H9 (cell line): ENCODE results near the gene TMEM14C. TPM values are rescaled to one million over a fixed set of nuclear protein-coding genes. Genes with fewer than 3 reads are reported as not detected.

Source experiments
- DNase-seq: peaks from one replicate; pipeline ENCODE4 v3.0.0-alpha.2; 2017
- H2AFZ ChIP-seq: one replicate; pipeline ENCODE4 v1.6.1; 2013; ENCODE audit warnings: mild to moderate bottlenecking, low read length, control low read depth, moderate library complexity
- H2AK5ac ChIP-seq: 2 replicates; pipeline ENCODE4 v1.6.1; 2013; ENCODE audit warnings: low read length, control low read depth, mixed read lengths; ENCODE audit not compliant: insufficient read length
- H2BK120ac ChIP-seq: one replicate; pipeline ENCODE4 v1.6.1; 2013; ENCODE audit warnings: low read depth, mild to moderate bottlenecking, low read length, control low read depth, inconsistent platforms; ENCODE audit not compliant: poor library complexity, severe bottlenecking
- H2BK12ac ChIP-seq: 2 replicates; pipeline ENCODE4 v1.6.1; 2013; ENCODE audit warnings: low read length, control low read depth, mixed read lengths, low read depth; ENCODE audit not compliant: insufficient read length
- H2BK15ac ChIP-seq: 2 replicates; pipeline ENCODE4 v1.6.1; 2013; ENCODE audit warnings: low read depth, low read length, control low read depth
- H2BK20ac ChIP-seq: one replicate; pipeline ENCODE4 v1.6.1; 2013; ENCODE audit warnings: low read depth, mild to moderate bottlenecking, low read length, control low read depth, inconsistent platforms; ENCODE audit not compliant: poor library complexity, severe bottlenecking
- H2BK5ac ChIP-seq: 2 replicates; pipeline ENCODE4 v1.6.1; 2013; ENCODE audit warnings: low read length, control low read depth, mixed read lengths; ENCODE audit not compliant: insufficient read length
- H3K14ac ChIP-seq: 2 replicates; pipeline ENCODE4 v1.6.1; 2013; ENCODE audit warnings: low read length, control low read depth; ENCODE audit not compliant: insufficient read depth
- H3K18ac ChIP-seq: 2 replicates; pipeline ENCODE4 v1.6.1; 2013; ENCODE audit warnings: low read depth, mild to moderate bottlenecking, mixed read lengths, low read length, control low read depth; ENCODE audit not compliant: insufficient read length
- H3K23ac ChIP-seq: 2 replicates; pipeline ENCODE4 v1.6.1; 2013; ENCODE audit warnings: low read length, control low read depth, mixed read lengths, low read depth; ENCODE audit not compliant: insufficient read length
- H3K23me2 ChIP-seq: 2 replicates; pipeline ENCODE4 v1.6.1; 2013; ENCODE audit warnings: low read depth, mild to moderate bottlenecking, mixed read lengths, low read length, control low read depth; ENCODE audit not compliant: insufficient read length, poor library complexity, severe bottlenecking
- H3K27ac ChIP-seq: 2 replicates; pipeline ENCODE4 v1.5.1; 2013; ENCODE audit warnings: low read length, control low read depth, mixed read lengths, low read depth; ENCODE audit not compliant: insufficient read length
- H3K27me3 ChIP-seq: 2 replicates; pipeline ENCODE4 v1.6.1; 2013; ENCODE audit warnings: low read length, control low read depth, inconsistent platforms; ENCODE audit not compliant: insufficient read depth
- H3K4ac ChIP-seq: 2 replicates; pipeline ENCODE4 v1.6.1; 2013; ENCODE audit warnings: low read depth, mild to moderate bottlenecking, control low read depth, inconsistent platforms, low read length, moderate library complexity
- H3K4me1 ChIP-seq: 2 replicates; pipeline ENCODE4 v1.6.1; 2013; ENCODE audit warnings: low read length, control low read depth, inconsistent platforms; ENCODE audit not compliant: insufficient read depth
- H3K4me2 ChIP-seq: 2 replicates; pipeline ENCODE4 v1.6.1; 2013; ENCODE audit warnings: low read length, control low read depth, mixed read lengths; ENCODE audit not compliant: insufficient read length, insufficient read depth
- H3K56ac ChIP-seq: 2 replicates; pipeline ENCODE4 v1.6.1; 2013; ENCODE audit warnings: low read depth, mild to moderate bottlenecking, mixed read lengths, low read length, control low read depth; ENCODE audit not compliant: insufficient read length
- H3K79me1 ChIP-seq: 2 replicates; pipeline ENCODE4 v1.6.1; 2013; ENCODE audit warnings: low read depth, mild to moderate bottlenecking, moderate library complexity, low read length, control low read depth, inconsistent platforms; ENCODE audit not compliant: insufficient read depth, poor library complexity, severe bottlenecking
- H3K79me2 ChIP-seq: 2 replicates; pipeline ENCODE4 v1.6.1; 2013; ENCODE audit warnings: low read length, control low read depth, inconsistent platforms; ENCODE audit not compliant: insufficient read depth
- H3K9ac ChIP-seq: 2 replicates; pipeline ENCODE4 v1.6.1; 2013; ENCODE audit warnings: low read length, control low read depth, mixed read lengths; ENCODE audit not compliant: insufficient read length; ENCODE audit errors: extremely low read depth
- H3K9me3 ChIP-seq: one replicate; pipeline ENCODE4 v1.6.1; 2013; ENCODE audit warnings: low read depth, low read length, inconsistent platforms; ENCODE audit not compliant: control insufficient read depth
- H3T11ph ChIP-seq: one replicate; pipeline ENCODE4 v1.6.1; 2013; ENCODE audit warnings: mild to moderate bottlenecking, low read length, control low read depth, inconsistent platforms
- H4K20me1 ChIP-seq: one replicate; pipeline ENCODE4 v1.6.1; 2013; ENCODE audit not compliant: control insufficient read depth, insufficient read length, insufficient read depth
- H4K5ac ChIP-seq: 2 replicates; pipeline ENCODE4 v1.6.1; 2013; ENCODE audit warnings: low read depth, mild to moderate bottlenecking, mixed read lengths, low read length, control low read depth; ENCODE audit not compliant: insufficient read length
- H4K8ac ChIP-seq: replicated peaks from 2 replicates; pipeline ENCODE4 v1.6.1; 2013; ENCODE audit warnings: low read length, control low read depth, mixed read lengths, low read depth; ENCODE audit not compliant: insufficient read length
- H4K91ac ChIP-seq: 2 replicates; pipeline ENCODE4 v1.6.1; 2013; ENCODE audit warnings: low read depth, mild to moderate bottlenecking, moderate library complexity, mixed read lengths, low read length, control low read depth; ENCODE audit not compliant: insufficient read length
- H3K27ac Mint-ChIP-seq, 3 experiments: 2 replicates in 2 of 3; 3 replicates in 1 of 3; pipeline ENCODE4 v1.8.0; 2020 to 2021; ENCODE audit warnings: mixed read lengths in 3 of 3, mild to moderate bottlenecking in 1 of 3, moderate library complexity in 1 of 3
- H3K27me3 Mint-ChIP-seq: 2 replicates; pipeline ENCODE4 v1.8.0; 2021; ENCODE audit warnings: low read depth, mild to moderate bottlenecking, moderate library complexity, mixed read lengths
- H3K36me3 Mint-ChIP-seq, 3 experiments: 2 replicates in 2 of 3; 3 replicates in 1 of 3; pipeline ENCODE4 v1.8.0; 2020 to 2021; ENCODE audit warnings: low read depth in 3 of 3, mixed read lengths in 3 of 3; ENCODE audit not compliant: insufficient read depth in 1 of 3
- H3K4me1 Mint-ChIP-seq, 2 experiments: 2 replicates each; pipeline ENCODE4 v1.8.0; 2020; ENCODE audit warnings: mixed read lengths in 2 of 2
- H3K4me3 Mint-ChIP-seq, 2 experiments: 2 replicates in 1 of 2; 3 replicates in 1 of 2; pipeline ENCODE4 v1.8.0; 2020 to 2021; ENCODE audit warnings: mild to moderate bottlenecking in 2 of 2, mixed read lengths in 2 of 2, moderate library complexity in 1 of 2
- H3K9me3 Mint-ChIP-seq, 2 experiments: 2 replicates in 1 of 2; 3 replicates in 1 of 2; pipeline ENCODE4 v1.8.0; 2020; ENCODE audit warnings: mild to moderate bottlenecking in 2 of 2, mixed read lengths in 2 of 2, moderate library complexity in 1 of 2
- WGBS: extraction: QIAGEN DNeasy Blood & Tissue Kit; methylation state at CpG from one replicate; pipeline ENCODE4 v1.1.7; 2013; ENCODE audit warnings: missing lambda C conversion rate, low lambda C conversion rate, mixed read lengths; ENCODE audit not compliant: insufficient read length; ENCODE audit errors: extremely low coverage; 5-methylcytosine and 5-hydroxymethylcytosine counted together
- total RNA-seq: library from RNA; stranded (reverse); gene quantifications from 2 replicates; pipeline ENCODE4 v1.2.1, GENCODE V29; 2021
- TF ChIP-seq, protein P1 (sequence below): fragments of 200-600 bp; sonication (generic); conservative IDR thresholded peaks from 3 replicates; pipeline ENCODE4 v1.8.0; 2021; ENCODE audit warnings: antibody characterized with exemption, mild to moderate bottlenecking

Gene TMEM14C
- total RNA-seq, 1 experiment from 2014 or later: 94.4 TPM

DNA sequence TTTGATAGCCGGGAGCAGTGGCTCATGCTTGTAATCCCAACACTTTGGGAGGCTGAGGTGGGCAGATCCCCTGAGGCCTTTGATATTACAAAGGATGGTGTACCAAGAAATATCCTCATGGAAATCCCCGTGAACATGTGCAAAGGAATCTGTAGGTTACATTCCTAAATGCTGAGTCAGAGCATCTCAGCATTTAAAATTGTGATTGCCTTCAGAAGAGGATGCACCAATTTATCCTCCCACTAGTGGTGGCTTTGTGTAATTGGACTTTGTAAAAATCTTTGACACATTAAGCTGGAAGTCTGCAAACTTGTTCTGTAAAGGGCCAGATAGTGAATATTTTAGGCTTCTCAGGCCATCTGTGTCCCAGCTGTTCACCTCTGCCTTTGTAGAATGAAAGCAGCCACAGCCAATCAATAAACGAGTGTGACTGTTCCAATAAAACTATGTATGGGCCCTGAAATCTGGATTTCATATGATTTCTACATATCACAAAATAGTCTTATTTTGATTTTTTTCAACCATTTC, 36.5 kb downstream of the TMEM14C start:
- Mint-ChIP-seq H3K27ac (peak overlapping the region; percentile 76 to 94 (median 91); a peak in 6 of 7 replicates), H3K4me3 (no peak overlapping the region), H3K4me1 (peaks cover 0 to 6% of the 10 kb centered on the region in 2 experiments; a peak in 2 of 4 replicates), H3K36me3 (peaks cover 34 to 67% (median 53%) of the 10 kb centered on the region in 3 experiments; a peak in 6 of 7 replicates), H3K27me3 (no peaks in the 10 kb centered on the region), H3K9me3 (no peaks in the 10 kb centered on the region)
- Histone ChIP-seq H3K9ac (no peak overlapping the region), H2BK15ac (no peak overlapping the region), H3K14ac (no peak overlapping the region), H2AFZ (no peak overlapping the region), H4K8ac (no peak overlapping the region), H3K4me1 (no peaks in the 10 kb centered on the region), H2BK5ac (no peak overlapping the region), H3K23me2 (no peaks in the 10 kb centered on the region), H2BK20ac (no peak overlapping the region), H3K9me3 (no peaks in the 10 kb centered on the region), H3K79me1 (peaks cover 5% of the 10 kb centered on the region), H3T11ph (no peak overlapping the region), H3K18ac (no peak overlapping the region), H2BK120ac (no peak overlapping the region), H3K56ac (no peak overlapping the region), H4K20me1 (no peaks in the 10 kb centered on the region), H2BK12ac (no peak overlapping the region), H3K23ac (no peak overlapping the region), H3K4me2 (no peak overlapping the region), H3K79me2 (0 out of 2 replicates have a peak, but pooled peaks cover 2% of the 10 kb centered on the region), H3K27me3 (no peaks in the 10 kb centered on the region), H4K5ac (no peak overlapping the region), H2AK5ac (no peak overlapping the region), H4K91ac (no peak overlapping the region), H3K4ac (no peak overlapping the region), H3K27ac (no peak overlapping the region)
- no CpG with 5 or more reads among the region's 3 CpGs for WGBS
- TF ChIP-seq, protein P1, sequence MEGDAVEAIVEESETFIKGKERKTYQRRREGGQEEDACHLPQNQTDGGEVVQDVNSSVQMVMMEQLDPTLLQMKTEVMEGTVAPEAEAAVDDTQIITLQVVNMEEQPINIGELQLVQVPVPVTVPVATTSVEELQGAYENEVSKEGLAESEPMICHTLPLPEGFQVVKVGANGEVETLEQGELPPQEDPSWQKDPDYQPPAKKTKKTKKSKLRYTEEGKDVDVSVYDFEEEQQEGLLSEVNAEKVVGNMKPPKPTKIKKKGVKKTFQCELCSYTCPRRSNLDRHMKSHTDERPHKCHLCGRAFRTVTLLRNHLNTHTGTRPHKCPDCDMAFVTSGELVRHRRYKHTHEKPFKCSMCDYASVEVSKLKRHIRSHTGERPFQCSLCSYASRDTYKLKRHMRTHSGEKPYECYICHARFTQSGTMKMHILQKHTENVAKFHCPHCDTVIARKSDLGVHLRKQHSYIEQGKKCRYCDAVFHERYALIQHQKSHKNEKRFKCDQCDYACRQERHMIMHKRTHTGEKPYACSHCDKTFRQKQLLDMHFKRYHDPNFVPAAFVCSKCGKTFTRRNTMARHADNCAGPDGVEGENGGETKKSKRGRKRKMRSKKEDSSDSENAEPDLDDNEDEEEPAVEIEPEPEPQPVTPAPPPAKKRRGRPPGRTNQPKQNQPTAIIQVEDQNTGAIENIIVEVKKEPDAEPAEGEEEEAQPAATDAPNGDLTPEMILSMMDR: peak; percentile 67
- DNase-seq: no peak
